DND-41 (cell line): ENCODE data around the gene SHLD2.
"Not testable (repeated sequence)": the region's sequence is repeated elsewhere in the genome, so short reads cannot be mapped to it uniquely, and the experiment has no call there.

Experiments used
- EZH2 ChIP-seq: IDR thresholded peaks from 3 replicates; pipeline ENCODE4 v1.6.1; 2012; ENCODE audit warnings: borderline replicate concordance, low read depth, mild to moderate bottlenecking, moderate library complexity, low read length, inconsistent platforms; ENCODE audit not compliant: severe bottlenecking
- TF ChIP-seq, protein P1 (sequence below): IDR thresholded peaks from 2 replicates; pipeline ENCODE4 v1.5.1; 2012; ENCODE audit warnings: borderline replicate concordance, low read length, moderate library complexity, mild to moderate bottlenecking; ENCODE audit not compliant: poor library complexity, severe bottlenecking; ENCODE audit errors: extremely low read depth

DNA sequence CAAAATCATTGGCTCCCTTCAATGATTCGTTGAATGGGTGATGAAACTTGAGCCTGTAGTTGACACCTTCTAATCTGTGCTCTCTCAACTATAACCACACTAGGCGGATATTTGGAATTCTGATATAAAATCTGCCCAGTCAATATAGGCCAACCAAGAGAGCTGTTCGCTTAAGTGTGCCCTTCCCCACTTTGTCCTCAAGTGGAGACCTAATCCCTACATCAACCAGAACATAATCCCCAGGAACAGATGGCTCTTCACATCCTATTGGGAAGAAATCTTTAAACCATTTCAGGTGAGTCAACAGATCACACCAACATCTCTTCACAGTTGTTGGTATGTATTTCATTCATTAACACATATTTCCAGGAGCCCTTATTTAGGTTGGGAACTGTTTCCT lies 96.8 kb downstream of the SHLD2 start:
- not testable (repeated sequence) for TF ChIP-seq EZH2
- TF ChIP-seq, protein P1, sequence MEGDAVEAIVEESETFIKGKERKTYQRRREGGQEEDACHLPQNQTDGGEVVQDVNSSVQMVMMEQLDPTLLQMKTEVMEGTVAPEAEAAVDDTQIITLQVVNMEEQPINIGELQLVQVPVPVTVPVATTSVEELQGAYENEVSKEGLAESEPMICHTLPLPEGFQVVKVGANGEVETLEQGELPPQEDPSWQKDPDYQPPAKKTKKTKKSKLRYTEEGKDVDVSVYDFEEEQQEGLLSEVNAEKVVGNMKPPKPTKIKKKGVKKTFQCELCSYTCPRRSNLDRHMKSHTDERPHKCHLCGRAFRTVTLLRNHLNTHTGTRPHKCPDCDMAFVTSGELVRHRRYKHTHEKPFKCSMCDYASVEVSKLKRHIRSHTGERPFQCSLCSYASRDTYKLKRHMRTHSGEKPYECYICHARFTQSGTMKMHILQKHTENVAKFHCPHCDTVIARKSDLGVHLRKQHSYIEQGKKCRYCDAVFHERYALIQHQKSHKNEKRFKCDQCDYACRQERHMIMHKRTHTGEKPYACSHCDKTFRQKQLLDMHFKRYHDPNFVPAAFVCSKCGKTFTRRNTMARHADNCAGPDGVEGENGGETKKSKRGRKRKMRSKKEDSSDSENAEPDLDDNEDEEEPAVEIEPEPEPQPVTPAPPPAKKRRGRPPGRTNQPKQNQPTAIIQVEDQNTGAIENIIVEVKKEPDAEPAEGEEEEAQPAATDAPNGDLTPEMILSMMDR: not testable (repeated sequence)
